ENCODE measurements around the gene MOB1A.

MOB1A gene

DNA sequence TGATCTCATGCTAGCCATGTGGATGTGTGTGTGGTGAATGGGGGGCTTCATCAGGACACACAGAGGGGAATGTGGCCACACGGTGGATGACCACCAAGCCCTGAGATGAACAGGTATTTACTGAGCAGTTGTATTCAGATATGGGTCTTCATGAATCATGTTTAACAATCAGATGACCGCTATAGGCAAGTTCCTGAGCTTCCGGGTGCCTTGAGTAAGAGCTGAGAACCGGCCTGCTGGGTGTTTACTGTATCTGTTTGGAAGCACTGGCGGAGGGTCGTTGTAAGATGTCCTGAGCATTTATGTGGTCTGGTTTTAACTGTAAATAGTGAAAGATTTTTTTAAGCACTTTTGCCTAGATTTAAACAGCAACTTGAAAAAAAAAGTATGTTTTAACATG, 74.9 kb downstream of the MOB1A start:
- no peak for DNase-seq
